OCI-LY1 (cell line): ENCODE measurements around the gene NRGN.

Experiments used
- CTCF ChIP-seq: fragments of 200-600 bp; sonication (generic), shearing (Covaris generic); IDR thresholded peaks from 2 replicates; pipeline ENCODE4 v1.5.1; 2017; ENCODE audit warnings: mild to moderate bottlenecking, antibody characterized with exemption, low read length, moderate library complexity, mixed read lengths
- EZH2 ChIP-seq: fragments of 200-600 bp; sonication (generic), shearing (Covaris generic); IDR thresholded peaks from 2 replicates; pipeline ENCODE4 v1.8.0; 2017; ENCODE audit warnings: borderline replicate concordance, mixed run types, mild to moderate bottlenecking, antibody characterized with exemption, low read length, moderate library complexity, mixed read lengths

GRCh38 chr11:124742555-124742954 is 2.8 kb downstream of the NRGN start:
- no peak for TF ChIP-seq CTCF
- no peak for TF ChIP-seq EZH2
